Esophagus muscularis mucosa (tissue), 4 donors: ENCODE data around the gene GJC1.

Experiments used
- CTCF ChIP-seq, 3 experiments: fragments of 200-600 bp in 2 of 3; fragments of 450-650 bp in 1 of 3; sonication (generic) in 2 of 3; IDR thresholded peaks; one replicate each; pipeline ENCODE4 v1.5.1; 2017 to 2019; ENCODE audit warnings: antibody characterized with exemption in 3 of 3, mild to moderate bottlenecking in 2 of 3, moderate library complexity in 1 of 3
- EP300 ChIP-seq: sonication (generic); formaldehyde crosslinking; IDR thresholded peaks from one replicate; pipeline ENCODE4 v1.6.1; 2017; ENCODE audit warnings: antibody characterized with exemption
- POLR2A ChIP-seq: fragments of 450-650 bp; IDR thresholded peaks from one replicate; pipeline ENCODE4 v1.6.1; 2017; ENCODE audit warnings: antibody characterized with exemption, moderate library complexity, mild to moderate bottlenecking, low read depth
- POLR2AphosphoS5 ChIP-seq, 2 donors: sonication (generic); formaldehyde crosslinking; IDR thresholded peaks; one replicate each; pipeline ENCODE4 v1.6.1; 2017; ENCODE audit warnings: antibody characterized with exemption in 2 of 2

DNA sequence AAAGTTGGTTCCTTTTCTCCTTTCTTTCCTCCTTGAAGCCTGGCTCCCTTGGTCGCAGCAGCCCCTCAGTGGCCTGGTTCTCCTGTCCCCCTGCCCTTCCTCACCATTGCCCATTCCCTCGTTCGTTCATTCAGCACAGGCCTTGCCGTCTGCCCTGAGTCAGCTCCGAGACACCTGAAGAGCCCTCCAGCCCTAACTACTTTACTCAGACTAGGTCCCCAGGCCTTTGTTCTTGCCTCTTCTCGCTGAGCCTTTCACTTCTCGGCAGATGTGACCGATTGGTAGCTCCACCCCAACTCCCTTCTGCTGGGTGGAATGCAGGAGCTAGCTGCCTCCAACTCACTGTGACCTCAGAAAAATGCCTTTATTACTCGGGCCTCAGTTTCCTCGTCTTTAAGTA is 78.3 kb downstream of the GJC1 start:
- no peak for TF ChIP-seq CTCF (IDR thresholded peaks at IDR 0.05)
- no peak for TF ChIP-seq POLR2A
- no peak for TF ChIP-seq EP300
- TF ChIP-seq POLR2AphosphoS5 (IDR thresholded peaks at IDR 0.05) = no peak
